ENCODE measurements around the gene STK4. TPM values are rescaled to one million over a fixed set of nuclear protein-coding genes. Genes with fewer than 3 reads are reported as not detected.

The STK4 gene
- total and polyA plus RNA-seq, 2 of the 8 experiments (the other 6 are each of a cell fraction or from before 2014, with no cell fraction given) = 12.0 to 34.3 TPM

GRCh38 chr20:45055056-45055455 is 88.7 kb downstream of the STK4 start:
- H4K91ac ChIP-seq (replicated peaks; ENCODE audit: insufficient read length, low read length) = no peak overlapping the region
- no peak overlapping the region for H4K8ac ChIP-seq (ENCODE audit: extremely low read depth, insufficient read depth, low read length)
- H3K18ac ChIP-seq (ENCODE audit: extremely low read depth, low read length) = no peak overlapping the region
- H4K20me1 ChIP-seq (replicated peaks in 1 of 2; ENCODE audit: control insufficient read depth in 1 of 2, insufficient read depth in 2 of 2, low read length in 2 of 2) = no peaks in the 10 kb centered on the region
- no peak overlapping the region for H2BK120ac ChIP-seq (replicated peaks; ENCODE audit: low read depth, low read length)
- H2AK5ac ChIP-seq (ENCODE audit: low read depth, low read length) = no peak overlapping the region
- ChIA-PET POLR2A (ENCODE audit: partially characterized antibody) (no interaction called here), CTCF (ENCODE audit: partially characterized antibody) (interaction anchor here (5.9 to 15.3 kb wide), 2 partner anchors 12 to 43 kb away, joined by 32 to 233 read pairs; partner anchors contain the start of gene KCNS1)
- no peak overlapping the region for H2BK15ac ChIP-seq (ENCODE audit: low read length)
- no peak overlapping the region for H3K23ac ChIP-seq (ENCODE audit: insufficient read length)
- H2BK5ac ChIP-seq (ENCODE audit: low read depth, low read length) = no peak overlapping the region
- H3K14ac ChIP-seq (ENCODE audit: insufficient read length) = no peak overlapping the region
- no peaks in the 10 kb centered on the region for H3K27me3 ChIP-seq (replicated peaks in 1 of 4; ENCODE audit: control insufficient read depth in 3 of 4, extremely low read depth in 1 of 4, insufficient read depth in 3 of 4, low read length in 3 of 4)
- no peak overlapping the region for H3K4ac ChIP-seq (replicated peaks; ENCODE audit: insufficient read length, low read depth, low read length)
- FAIRE-seq (no peak), DNase-seq (ENCODE audit: low read depth in 1 of 2, low spot score in 2 of 2) (no peak)
- no peak overlapping the region for H3K4me3 ChIP-seq (ENCODE audit: extremely low read depth in 1 of 4, insufficient read depth in 2 of 4, low read depth in 3 of 4, low read length in 4 of 4)
- no peak overlapping the region for H3K56ac ChIP-seq (replicated peaks; ENCODE audit: insufficient read length, low read depth, low read length)
- H3K4me2 ChIP-seq (ENCODE audit: insufficient read depth in 1 of 2, low read depth in 2 of 2, low read length in 2 of 2) = no peak overlapping the region
- H3K79me2 ChIP-seq (ENCODE audit: control insufficient read depth in 1 of 2, insufficient read depth in 2 of 2, low read length in 2 of 2) = no peaks in the 10 kb centered on the region
- WGBS, 2 experiments (ENCODE audit: extremely low coverage in 1 of 2, insufficient coverage in 1 of 2, insufficient read length in 1 of 2, insufficient replicate concordance in 2 of 2, low coverage in 1 of 2, low lambda C conversion rate in 2 of 2, missing lambda C conversion rate in 1 of 2) = 89% methylated on average over 4 of the region's 4 CpGs; no CpG with 5 or more reads in 1 of the 2 experiments
- H3K9ac ChIP-seq (replicated peaks in 1 of 4; ENCODE audit: extremely low read depth in 1 of 4, low read depth in 3 of 4, low read length in 3 of 4) = no peak overlapping the region
- no peaks in the 10 kb centered on the region for H3K79me1 ChIP-seq (ENCODE audit: low read depth, low read length)
- no peak for TF ChIP-seq SIN3A (conservative IDR thresholded peaks at IDR 0.05 in 1 of 2, IDR thresholded peaks at IDR 0.05 in 1 of 2; ENCODE audit: low read depth in 1 of 2, low read length in 2 of 2)
- TF ChIP-seq RFX5 (IDR thresholded peaks at IDR 0.05; ENCODE audit: borderline replicate concordance, low read depth, low read length) = no peak
- TF ChIP-seq FOSL1 (IDR thresholded peaks at IDR 0.05; ENCODE audit: insufficient read depth, low read depth, low read length) = no peak
- no peak for TF ChIP-seq EGR1 (IDR thresholded peaks at IDR 0.05; ENCODE audit: borderline replicate concordance, low read depth, low read length)
- no peak for TF ChIP-seq USF2 (IDR thresholded peaks at IDR 0.05; ENCODE audit: low read length)
- TF ChIP-seq EZH2 (IDR thresholded peaks at IDR 0.05; ENCODE audit: low read depth, low read length, severe bottlenecking) = no peak
- H3K23me2 ChIP-seq (ENCODE audit: low read depth, low read length) = no peaks in the 10 kb centered on the region
- no peaks in the 10 kb centered on the region for H3K4me1 ChIP-seq (replicated peaks in 1 of 4; ENCODE audit: control insufficient read depth in 3 of 4, insufficient read depth in 4 of 4, low read length in 3 of 4)
- no peaks in the 10 kb centered on the region for H3K9me3 ChIP-seq (ENCODE audit: insufficient read depth in 2 of 2, low read depth in 1 of 2, low read length in 1 of 2)
- no peak overlapping the region for H4K5ac ChIP-seq (ENCODE audit: insufficient read length, low read depth, low read length)
- no peak overlapping the region for H2AFZ ChIP-seq (ENCODE audit: low read length)
- no peaks in the 10 kb centered on the region for H3K36me3 ChIP-seq (ENCODE audit: control insufficient read depth in 2 of 4, insufficient read depth in 4 of 4, low read length in 3 of 4)
- no peak overlapping the region for H2BK20ac ChIP-seq (ENCODE audit: low read length)
- H3K27ac ChIP-seq (ENCODE audit: low read depth, low read length) = no peak overlapping the region
- no peak overlapping the region for H2BK12ac ChIP-seq (ENCODE audit: low read depth, low read length)

Data from H1 (cell line).